ENCODE data around the gene EDIL3.
"Not testable (repeated sequence)": the region's sequence is repeated elsewhere in the genome, so short reads cannot be mapped to it uniquely, and the experiment has no call there.

EDIL3 gene

DNA sequence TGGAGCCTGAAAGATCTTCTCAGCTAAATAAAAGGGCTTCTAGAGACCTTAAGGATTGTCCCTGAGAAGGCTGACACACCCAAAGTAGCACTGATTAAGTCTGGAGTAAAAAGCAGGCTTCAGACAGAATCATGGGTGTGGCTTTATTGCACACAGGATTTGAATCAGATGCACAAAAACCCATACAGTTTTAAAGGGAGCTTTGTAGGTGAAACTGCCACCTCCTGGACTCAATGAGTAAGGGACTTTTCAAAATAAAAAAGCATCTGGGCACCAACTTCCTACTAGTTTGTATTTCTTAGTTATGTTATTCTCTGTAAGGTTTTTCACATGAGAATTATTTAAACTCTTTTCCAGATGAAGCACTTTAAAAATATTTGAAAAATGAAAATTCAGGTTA, 129.4 kb downstream of the EDIL3 start:
- no peak for DNase-seq

DNA sequence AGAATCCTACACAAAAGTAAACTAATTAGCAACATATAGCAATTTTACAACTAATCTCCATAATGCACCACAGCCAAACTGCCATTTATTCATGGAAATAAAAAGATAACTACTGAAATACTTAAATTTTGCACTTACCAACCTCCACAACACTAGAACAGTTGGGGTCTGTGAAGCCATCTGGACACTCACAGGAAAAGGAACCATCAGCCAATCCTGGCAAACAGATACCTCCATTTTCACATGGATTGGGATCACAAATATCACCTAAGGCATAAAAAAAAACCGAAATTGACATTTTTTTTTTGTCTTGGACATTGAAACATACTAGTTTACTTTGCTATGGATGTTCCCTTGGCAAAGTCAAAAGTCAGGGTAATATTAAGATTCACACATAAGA, 130.7 kb downstream of the EDIL3 start:
- no peak for DNase-seq

DNA sequence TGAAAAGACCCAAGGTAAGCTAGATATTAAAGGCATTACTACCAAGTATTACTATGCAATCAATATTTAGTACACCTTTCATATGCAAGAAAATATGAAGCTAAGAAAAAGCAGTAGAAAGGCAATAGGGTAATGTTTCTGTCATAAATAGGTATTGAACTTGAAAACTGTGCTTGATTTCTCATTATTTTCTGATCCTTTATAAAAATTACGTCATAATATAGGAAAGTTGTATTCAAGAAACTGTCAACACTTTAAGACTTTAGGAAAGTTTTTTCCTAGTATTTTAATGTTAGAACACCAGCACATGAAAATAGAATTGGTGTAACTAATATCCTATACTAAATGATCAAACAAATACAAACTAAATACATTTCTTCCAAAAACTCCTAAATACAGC, 133.2 kb downstream of the EDIL3 start:
- no peak for DNase-seq

DNA sequence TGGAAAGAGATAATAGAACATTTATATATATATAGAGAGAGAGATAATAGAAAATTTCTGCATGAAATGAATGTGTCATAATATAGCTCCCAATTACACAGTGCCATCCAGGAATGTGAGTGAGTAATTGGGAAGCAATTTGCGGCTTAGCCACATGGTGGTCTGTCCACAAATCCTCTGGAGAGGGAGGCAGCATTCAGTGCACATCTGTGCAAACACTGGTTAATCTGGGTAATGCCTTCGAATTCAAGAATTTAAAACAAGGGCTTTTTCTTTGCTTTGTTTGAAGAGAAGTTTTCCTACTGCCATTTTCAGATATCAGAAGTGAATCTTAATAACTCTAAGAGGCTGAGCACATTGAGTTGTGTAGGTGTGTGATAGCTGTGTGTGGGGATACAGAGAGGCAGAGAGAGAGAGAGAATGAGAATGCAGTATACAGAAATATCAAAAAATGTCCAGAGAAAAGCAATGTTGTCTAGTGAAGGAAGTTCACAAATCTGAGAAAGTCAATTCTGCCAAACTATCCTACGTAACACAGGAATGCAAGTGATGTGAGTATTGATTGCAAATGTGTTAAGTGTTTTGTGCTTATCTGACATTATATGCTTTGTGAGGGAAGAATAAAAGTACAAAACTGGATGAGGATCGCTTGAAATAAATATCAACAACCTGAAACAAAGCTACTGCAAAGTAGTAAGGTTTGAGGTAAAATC, 134.6 kb downstream of the EDIL3 start:
- no peak for DNase-seq

DNA sequence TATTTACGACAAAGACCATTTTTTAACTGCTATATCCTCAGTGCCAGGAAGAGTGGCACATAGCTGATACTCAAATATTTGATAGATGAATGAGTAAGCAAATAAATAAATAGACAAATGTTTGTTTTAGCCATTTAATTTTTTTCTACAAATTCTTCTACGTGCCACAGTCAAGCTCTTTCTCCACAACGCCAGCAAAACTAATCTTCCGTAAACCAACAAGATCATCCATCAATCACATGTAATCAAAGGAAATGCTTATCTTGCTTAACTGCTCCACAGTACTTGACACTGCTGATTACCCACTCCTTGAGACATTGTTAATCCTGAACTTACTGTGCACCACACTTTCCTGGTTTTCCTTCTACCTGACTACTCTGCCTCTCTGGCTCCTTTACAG, 136.7 kb downstream of the EDIL3 start:
- DNase-seq = no peak

DNA sequence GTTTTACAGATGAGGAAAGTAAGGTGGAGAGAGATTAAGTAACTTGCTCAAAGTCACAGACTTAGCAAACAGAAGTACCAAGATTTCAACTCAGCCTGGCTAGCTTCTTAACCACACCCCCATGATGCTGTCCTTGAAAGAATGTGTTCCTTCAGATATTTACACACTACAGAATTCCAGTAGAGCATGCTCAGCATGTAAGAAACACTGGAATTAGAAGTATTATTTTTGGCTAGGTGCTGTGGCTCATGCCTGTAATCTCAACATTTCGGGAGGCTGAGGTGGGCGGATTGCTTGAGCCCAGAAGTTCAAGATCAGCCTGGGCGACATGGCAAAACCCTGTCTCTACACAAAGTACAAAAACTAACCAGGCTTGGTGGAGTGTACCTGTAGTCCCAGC, 142.4 kb downstream of the EDIL3 start:
- DNase-seq = no peak

DNA sequence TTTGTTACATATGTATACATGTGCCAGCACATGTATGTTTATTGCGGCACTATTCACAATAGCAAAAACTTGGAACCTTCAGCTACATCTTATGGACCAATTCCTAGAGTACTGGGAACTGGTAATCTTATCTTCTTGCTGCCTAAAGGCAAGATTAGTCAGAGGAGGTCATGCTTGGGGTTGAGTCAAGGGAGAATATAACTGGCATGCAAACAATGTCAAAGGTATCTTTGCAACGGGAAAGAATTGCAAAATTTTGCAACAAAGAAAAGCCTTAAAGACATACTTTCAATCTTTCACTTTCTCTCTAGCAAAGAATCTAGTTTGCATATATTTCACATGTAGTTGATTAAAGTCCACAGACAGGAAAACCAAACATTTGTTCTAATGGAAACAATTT, 145.2 kb downstream of the EDIL3 start:
- no peak for DNase-seq

DNA sequence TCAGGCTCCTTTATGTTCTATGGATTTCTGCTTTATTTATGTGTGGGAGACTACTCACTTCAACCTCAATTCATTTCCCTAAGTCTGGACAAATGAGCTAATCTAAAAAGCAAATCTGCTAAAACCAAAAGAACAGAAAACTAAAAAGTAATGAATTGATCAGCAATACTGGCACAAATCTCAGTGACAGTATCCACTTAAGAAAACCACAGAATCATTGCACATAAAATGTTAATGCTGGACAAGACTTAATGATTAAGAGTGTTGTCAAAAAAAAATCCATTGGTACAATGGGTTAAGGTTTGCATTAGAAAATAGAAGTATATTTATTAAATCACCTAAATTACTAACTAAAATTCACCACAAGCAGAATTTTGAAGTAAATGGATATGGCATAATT, 147.6 kb downstream of the EDIL3 start:
- DNase-seq = no peak

DNA sequence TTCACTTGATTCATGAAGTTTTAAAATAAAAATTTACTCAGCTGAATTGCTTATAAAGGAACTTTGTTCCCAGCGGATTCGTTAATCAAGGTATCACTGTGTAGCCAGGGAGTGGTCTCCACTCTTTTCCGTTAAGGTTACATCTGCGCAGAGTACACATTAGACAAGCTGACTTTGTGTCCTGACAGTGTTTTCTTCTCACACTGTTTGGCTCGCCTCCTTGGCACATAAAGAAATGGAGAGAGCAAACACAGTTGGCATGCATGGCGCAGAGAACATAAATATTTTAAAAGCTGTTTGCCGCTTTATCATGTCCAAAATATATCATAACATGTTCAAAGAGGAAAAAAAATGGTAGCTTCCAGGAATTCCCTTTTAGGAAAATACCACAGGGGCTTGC, 153.2 kb downstream of the EDIL3 start:
- DNase-seq = no peak

DNA sequence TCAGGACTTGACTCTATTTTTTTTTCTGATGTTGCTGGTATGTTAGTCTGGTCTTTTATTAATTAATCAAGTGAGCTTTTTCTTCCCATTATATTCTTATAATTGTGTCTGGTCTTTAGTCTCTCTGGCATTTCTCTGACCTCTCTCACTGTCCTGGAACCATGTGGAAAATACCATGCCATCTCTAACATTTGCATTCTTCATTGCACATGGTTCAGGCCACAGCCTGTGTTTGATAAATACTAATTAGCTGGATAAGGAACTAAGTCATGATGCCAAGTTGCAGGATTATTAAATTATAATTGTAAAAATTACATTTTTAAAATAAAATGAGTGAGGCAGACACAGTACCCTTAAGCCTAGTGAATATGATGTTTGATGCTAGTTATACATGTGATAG, 155.6 kb downstream of the EDIL3 start:
- DNase-seq = no peak

DNA sequence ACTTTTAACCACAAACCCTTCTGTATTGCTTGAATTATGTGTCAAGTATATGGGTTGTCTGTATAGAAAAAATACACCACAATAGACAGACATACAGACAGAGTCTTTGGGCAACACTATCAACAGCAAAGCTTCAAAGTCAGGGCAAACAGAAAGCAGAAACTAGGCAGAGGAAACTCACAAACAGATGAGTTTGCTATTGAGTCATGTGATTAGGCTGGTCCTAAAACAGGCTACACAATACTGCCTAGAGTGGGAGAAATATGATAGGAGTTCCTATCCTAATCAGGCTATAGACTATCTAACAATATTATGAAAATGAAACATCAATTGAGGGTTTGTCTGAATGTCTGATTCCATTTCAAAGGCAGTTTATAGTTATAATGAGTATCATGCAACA, 156.4 kb downstream of the EDIL3 start:
- no peak for DNase-seq

DNA sequence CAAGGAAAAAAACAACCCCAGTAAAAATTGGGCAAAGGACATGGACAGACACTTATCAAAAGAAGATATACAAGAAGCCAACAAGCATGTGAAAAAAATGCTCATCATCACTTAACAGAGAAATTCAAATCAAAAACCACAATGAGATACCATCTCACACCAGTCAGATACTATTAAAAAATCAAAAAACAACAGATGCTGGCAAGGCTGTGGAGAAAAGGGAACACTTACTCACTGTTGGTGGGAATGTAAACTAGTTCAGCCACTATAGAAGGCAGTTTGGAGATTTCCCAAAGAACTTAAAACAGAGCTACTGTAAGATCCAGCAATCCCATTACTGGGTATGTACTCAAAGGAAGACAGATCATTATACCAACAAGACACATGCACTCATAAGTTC, 157.4 kb downstream of the EDIL3 start:
- no peak for DNase-seq

DNA sequence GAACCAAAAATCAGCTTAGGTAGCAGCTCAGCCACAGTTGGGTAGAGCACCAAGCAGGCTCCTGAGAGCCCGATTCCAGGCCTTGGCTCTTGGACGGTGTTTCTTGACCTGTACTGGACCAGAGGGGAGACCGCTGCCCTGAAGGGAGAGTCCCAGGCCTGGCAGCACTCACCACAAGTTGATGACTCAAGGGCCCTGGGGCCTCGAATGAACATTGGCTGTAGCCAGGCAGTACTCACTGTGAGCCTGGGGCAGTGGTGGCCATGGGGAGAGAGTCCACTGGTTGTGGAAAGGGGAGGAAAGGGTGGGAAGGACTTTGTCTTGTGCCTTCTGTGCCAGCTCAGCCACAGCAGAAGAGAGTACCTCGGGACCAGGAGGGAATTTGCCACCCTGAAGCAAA, 166.1 kb downstream of the EDIL3 start:
- DNase-seq = no peak

DNA sequence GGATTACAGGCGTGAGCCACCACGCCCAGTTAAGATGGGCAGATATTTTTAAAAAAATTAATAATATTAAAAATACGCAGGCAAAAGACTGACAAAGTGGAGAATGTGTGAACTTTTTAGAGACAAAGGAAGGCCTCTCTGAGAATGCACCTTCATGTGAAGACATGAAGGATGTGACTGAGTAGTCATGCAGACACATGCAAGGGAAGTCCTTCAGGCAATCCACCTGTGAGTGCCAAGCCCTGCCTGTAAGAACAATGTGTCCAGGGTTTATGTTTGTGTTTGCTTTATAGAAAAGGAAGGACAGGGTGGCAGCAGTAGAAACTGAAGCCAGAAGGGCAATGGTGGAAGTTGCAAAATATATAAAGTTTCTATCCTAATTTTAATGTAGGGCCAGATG, 169.2 kb downstream of the EDIL3 start:
- DNase-seq = no peak

DNA sequence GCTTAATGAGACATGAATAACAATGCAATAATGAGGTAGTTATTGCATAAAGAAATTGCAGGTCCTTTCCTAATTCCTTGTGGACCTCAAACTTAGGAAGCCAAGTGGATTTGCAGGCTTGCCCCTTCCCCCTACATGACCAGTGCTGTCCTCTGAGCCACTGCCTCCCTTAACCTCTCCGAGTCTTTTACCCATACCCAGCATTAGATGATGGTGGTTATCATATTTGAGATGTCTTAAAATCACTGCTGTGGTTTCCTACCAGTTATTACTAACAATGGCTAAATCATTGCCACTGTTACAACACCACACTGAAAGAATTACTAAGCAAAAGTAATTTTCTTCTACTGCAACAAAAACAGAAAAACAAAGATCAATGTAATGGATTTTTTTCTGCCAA, 170.8 kb downstream of the EDIL3 start:
- DNase-seq = no peak

DNA sequence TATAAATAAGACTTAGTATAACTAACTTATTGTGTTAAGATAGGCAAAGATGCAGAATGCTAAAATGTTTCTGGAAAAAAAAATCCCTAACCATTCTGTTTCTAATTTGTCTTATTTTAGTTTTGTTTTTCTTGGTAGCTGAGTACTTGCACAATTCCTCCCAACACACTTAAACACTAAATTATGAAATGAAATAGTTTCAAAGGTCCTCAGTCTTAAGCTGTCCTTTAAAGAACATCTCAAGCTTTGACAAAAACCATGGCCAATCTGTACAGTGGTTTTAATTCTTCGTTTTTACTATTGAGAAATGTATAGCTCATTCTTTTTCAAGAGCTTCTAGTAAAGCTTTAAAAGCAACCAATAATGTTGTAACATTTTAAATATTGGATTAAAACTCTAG, 171.5 kb downstream of the EDIL3 start:
- DNase-seq = no peak

DNA sequence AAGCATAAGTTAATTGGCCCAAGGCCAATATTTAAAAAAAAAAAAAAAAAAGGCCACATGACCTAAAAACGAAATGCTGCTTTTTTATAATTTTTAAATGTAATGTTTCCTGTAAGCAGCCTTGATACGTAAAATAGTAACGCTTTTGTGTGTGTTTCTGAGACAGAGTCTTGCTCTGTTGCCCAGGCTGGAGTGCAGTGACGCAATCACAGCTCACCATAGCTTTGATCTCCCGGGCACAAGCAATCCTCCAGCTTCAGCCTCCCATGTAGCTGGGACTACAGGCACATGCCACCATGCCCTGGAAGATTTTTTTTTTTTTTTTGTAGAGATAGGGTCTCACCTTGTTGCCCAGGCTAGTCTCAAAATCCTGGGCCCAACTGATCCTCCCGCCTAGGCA, 179.9 kb downstream of the EDIL3 start:
- DNase-seq = no peak

DNA sequence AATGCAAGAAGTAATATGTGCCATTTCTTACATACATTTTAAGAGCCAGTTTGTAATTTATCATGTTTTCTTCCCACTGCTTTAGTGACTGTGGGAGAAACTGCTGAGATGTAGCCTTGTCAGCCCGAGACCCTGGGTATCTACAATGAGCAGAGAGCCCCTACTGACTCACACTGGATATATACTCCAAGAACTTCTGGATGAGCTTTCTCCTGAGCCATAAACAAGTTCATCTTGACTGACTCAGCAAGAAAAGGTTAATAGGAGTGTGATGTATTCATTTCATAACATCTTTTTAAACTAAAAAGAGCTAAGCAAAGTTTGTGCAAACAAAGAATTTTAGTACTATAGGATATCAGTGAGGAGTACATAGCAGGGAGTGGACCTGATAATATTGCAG, 182.5 kb downstream of the EDIL3 start:
- no peak for DNase-seq

DNA sequence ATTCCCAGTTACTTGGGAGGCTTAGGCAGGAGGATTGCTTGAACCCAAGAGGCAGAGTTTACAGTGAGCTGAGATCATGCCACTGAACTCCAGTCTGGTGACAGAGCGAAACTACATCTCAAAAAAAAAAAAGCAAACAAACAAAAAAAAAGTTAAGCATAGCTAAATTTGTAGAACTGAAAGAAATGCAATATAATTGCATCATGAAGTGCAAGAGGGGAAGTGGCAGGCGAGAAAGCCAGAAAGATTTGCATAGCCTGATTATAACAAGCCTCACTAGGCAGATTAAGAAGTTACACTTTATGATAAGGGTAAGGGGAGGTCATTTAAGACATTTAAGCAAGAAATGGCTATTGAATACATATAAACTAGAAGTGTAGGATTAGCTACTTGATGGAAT, 187.1 kb downstream of the EDIL3 start:
- DNase-seq = no peak

DNA sequence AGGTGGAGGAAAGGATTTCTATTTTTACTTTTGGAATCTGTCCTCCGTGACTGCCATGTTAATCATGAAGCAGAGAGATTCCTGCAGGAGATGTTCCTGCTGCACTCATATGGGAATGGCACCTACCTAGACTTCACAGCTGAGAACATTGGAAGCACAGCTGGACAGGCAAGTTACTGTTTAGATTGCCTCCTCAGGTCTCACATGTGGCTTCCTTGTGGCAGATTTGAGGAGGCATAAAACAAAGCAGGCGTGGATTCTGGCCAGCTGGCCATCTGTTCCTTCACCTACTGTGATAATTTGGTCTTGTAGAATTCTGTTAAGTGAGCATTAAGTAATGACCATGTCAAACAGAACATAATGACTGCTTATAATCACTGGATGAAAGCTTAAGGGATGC, 193.4 kb downstream of the EDIL3 start:
- DNase-seq = no peak

DNA sequence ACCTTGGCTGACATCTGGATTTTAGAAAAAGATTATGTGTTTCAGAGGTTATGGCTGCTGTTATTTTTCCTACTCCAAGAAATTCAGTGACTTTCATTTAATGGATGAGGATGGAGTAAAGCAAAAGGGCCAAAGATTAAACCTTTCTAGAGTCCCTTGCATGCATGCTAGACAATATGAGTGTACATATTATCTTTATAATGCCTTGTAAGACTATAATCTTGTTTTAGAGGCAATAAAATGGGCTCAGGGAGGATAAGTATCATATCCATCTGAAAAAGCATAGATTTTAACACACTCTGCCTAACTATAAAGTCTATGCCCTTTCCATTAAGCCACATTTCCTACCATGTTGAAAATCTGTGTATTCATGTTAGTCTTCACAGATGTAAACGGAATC, 199.8 kb downstream of the EDIL3 start:
- no peak for DNase-seq

DNA sequence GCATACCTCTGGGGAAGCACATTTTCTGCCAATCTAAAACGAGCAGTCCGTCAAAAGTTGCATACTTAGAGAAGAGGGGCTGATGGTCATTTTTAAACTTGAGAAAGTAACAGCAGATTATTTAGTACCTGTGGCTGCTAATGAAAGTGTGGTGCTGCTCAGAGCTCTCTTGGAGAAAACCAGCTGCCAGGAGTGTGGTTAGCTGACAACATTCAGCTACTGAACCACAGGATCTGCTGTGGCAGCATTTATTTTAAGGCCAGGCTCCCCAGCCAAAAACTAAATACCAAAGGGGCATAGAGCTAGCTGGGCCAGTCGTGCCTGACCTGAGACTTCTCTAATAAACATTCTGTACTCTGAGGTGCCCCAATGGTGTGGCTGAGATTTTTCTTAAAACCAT, 203.6 kb downstream of the EDIL3 start:
- no peak for DNase-seq

DNA sequence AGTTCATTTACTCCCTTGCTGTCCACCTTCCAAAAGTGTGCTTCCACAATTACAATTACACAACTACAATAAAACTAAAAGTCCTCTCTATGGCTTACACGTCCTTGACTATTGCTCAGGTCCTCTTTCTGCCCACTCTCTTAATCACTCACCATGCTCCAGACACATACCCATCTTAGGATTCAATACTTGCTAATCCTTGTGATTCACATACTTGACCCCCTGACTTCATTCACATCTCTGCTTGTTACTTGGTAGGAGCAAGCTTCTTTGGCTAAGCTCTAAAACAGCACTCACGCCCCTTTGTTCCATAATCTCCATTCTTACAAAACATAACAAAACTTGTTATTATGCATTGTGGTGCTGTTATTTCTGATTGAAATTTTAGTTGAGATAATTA, 215.8 kb downstream of the EDIL3 start:
- no peak for DNase-seq

DNA sequence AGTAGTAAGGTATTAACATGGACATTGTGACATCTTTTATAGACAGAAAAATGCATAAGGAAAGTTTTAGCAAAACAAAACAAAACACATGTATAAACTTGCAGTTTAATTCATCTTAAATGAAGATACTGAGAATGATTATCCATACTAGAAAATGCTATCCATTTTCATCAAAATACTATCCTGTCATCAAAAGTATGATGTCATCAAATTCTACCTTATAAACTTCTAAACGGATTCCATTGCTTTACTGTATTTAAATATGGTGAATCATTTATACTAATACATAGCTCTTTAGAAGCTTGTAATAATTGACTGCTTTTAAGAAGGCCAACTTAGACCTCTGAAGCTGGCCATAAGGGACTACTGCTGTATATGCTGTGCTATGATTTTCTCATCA, 221.0 kb downstream of the EDIL3 start:
- DNase-seq = no peak

DNA sequence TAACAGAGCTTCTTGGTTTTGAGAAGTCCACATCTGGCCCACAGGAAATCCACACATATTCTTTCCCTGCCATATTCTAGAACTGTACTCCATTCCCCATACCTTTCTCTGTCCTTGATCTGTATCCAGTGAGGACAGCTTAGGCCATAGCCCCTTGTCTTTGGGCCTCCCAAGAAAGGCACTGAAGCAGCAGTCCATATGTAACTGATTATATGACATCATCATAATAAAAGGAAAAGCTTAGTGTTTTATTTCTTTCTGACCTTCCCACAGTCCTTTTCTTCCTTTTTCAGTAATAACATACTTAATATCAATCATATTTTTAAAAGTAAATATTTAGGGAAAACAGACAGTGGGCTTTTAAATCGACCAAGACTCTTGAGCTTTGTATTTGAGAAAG, 222.0 kb downstream of the EDIL3 start:
- DNase-seq = no peak

DNA sequence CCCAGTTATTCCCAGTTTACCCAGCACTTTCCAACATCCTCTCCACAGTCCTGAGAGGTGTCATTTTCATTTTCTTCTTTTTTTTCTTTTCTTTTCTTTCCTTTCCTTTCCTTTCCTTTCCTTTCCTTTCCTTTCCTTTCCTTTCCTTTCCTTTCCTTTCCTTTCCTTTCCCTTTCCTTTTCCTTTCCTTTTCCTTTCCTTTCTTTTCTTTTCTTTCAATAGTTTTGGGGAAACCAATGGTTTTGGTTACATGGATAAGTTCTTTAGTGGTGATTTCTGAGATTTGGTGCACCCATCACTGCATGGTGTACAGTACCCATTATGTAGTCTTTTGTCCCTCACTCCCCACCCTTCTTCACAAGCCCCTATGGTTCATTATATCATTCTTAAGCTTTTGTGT, 224.0 kb downstream of the EDIL3 start:
- not testable (repeated sequence) for DNase-seq

Data from CD4-positive, alpha-beta T cell treated with Interleukin-21 for 1 hour (primary cell).